ENCODE data around the gene TRAPPC1. TPM values are rescaled to one million over a fixed set of nuclear protein-coding genes. Genes with fewer than 3 reads are reported as not detected.

The TRAPPC1 gene
- total RNA-seq, 1 experiment from 2014 or later = 132 TPM

GRCh38 chr17:7974638-7975131, 42.9 kb upstream of the TRAPPC1 start:
- Histone ChIP-seq H3K56ac (ENCODE audit: insufficient read length, low read depth, low read length) (no peak overlapping the region), H3K14ac (ENCODE audit: insufficient read depth, low read length) (no peak overlapping the region), H3K4ac (ENCODE audit: low read depth, low read length) (no peak overlapping the region), H3K79me2 (ENCODE audit: insufficient read depth, low read length) (no peaks in the 10 kb centered on the region), H2BK5ac (ENCODE audit: insufficient read length, low read length) (no peak overlapping the region), H4K5ac (ENCODE audit: insufficient read length, low read depth, low read length) (no peak overlapping the region), H2BK20ac (ENCODE audit: low read depth, low read length, poor library complexity, severe bottlenecking) (no peak overlapping the region), H4K91ac (ENCODE audit: insufficient read length, low read depth, low read length) (no peak overlapping the region), H3K9ac (ENCODE audit: extremely low read depth, insufficient read length, low read length) (no peak overlapping the region), H3T11ph (ENCODE audit: low read length) (no peak overlapping the region), H2BK120ac (ENCODE audit: low read depth, low read length, poor library complexity, severe bottlenecking) (no peak overlapping the region), H4K8ac (replicated peaks; ENCODE audit: insufficient read length, low read depth, low read length) (no peak overlapping the region), H3K23ac (ENCODE audit: insufficient read length, low read depth, low read length) (no peak overlapping the region), H3K4me1 (ENCODE audit: insufficient read depth, low read length) (no peaks in the 10 kb centered on the region), H3K27me3 (ENCODE audit: insufficient read depth, low read length) (no peaks in the 10 kb centered on the region), H3K9me3 (ENCODE audit: control insufficient read depth, low read depth, low read length) (no peaks in the 10 kb centered on the region), H2AK5ac (ENCODE audit: insufficient read length, low read length) (no peak overlapping the region), H3K79me1 (ENCODE audit: insufficient read depth, low read depth, low read length, poor library complexity, severe bottlenecking) (no peaks in the 10 kb centered on the region), H2BK15ac (ENCODE audit: low read depth, low read length) (no peak overlapping the region), H2BK12ac (ENCODE audit: insufficient read length, low read depth, low read length) (no peak overlapping the region), H3K27ac (ENCODE audit: insufficient read length, low read depth, low read length) (no peak overlapping the region), H3K23me2 (ENCODE audit: insufficient read length, low read depth, low read length, poor library complexity, severe bottlenecking) (no peaks in the 10 kb centered on the region), H3K4me2 (ENCODE audit: insufficient read depth, insufficient read length, low read length) (no peak overlapping the region), H2AFZ (ENCODE audit: low read length) (no peak overlapping the region), H3K18ac (ENCODE audit: insufficient read length, low read depth, low read length) (no peak overlapping the region), H4K20me1 (ENCODE audit: control insufficient read depth, insufficient read depth, insufficient read length) (no peaks in the 10 kb centered on the region)
- no peak for TF ChIP-seq CTCF (conservative IDR thresholded peaks at IDR 0.05)
- DNase-seq = no peak
- H3K4me3 Mint-ChIP-seq = no peak overlapping the region
- H3K27ac Mint-ChIP-seq = no peak overlapping the region
- H3K27me3 Mint-ChIP-seq (ENCODE audit: low read depth) = peaks cover 15% of the 10 kb centered on the region
- H3K4me1 Mint-ChIP-seq = 0 out of 4 replicates have a peak, but pooled peaks cover 0 to 3% of the 10 kb centered on the region in 2 experiments
- peaks cover 12 to 16% of the 10 kb centered on the region in 2 experiments for H3K9me3 Mint-ChIP-seq
- H3K36me3 Mint-ChIP-seq (ENCODE audit: insufficient read depth in 1 of 3, low read depth in 3 of 3) = no peaks in the 10 kb centered on the region; a peak in 2 of 7 replicates
